HG03135 (cell line): Measurements from ENCODE around the gene ORC1.

Source experiments
- ATAC-seq: cut with Tn5 transposase; IDR thresholded peaks from one replicate; pipeline ENCODE4 v1.9.1; 2021; ENCODE audit warnings: mild to moderate bottlenecking, moderate library complexity; ENCODE audit not compliant: unreplicated experiment

Gene ORC1

GRCh38 chr1:52346653-52347052, 57.6 kb downstream of the ORC1 start:
- ATAC-seq, result no peak

- no peak for ATAC-seq
These were observed 59.0 kb downstream of the ORC1 start for GRCh38 chr1:52345252-52345651.

DNA sequence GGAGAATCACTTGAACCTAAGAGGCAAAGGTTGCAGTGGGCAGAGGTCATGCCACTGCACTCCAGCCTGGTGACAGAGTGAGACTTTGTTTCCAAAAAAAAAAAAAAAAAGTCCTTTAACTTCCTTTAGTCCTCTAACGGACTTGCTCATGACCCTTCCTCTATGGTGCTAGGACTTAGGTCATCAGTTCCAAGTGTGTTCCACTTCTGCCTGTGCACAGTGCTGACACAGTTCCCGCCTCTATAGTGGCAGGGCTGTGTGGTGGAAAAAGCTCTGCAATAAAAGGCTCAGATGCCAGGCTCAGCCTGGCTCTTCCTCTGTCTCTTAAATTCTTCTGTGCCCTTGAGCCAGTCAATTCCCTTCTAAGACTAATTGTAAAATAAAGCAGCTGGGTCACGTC, 60.2 kb downstream of the ORC1 start:
- ATAC-seq, result no peak

GRCh38 chr1:52341655-52342260, 62.5 kb downstream of the ORC1 start:
- ATAC-seq, result no peak

GRCh38 chr1:52337439-52337838, 66.8 kb downstream of the ORC1 start:
- ATAC-seq, result no peak

GRCh38 chr1:52334906-52335528, 69.2 kb downstream of the ORC1 start:
- no peak for ATAC-seq

DNA sequence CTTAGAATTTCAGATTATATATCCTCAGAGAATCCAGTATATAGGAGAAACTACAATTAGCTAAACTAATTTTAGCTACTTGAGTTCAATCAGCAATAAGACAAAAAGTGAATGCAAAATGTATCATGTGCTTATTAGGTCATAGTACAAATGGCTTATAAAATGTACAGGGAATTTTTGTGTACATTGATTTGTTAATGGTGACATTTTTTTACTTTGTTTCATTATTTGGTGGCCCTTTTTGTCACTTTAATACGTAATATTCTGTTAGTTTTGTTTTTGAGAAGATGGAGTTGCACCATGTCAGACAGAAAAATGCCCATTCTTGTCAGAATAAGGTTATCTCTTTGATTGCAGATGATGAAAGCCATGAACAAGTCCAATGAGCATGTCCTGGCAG, 71.8 kb downstream of the ORC1 start:
- no peak for ATAC-seq

DNA sequence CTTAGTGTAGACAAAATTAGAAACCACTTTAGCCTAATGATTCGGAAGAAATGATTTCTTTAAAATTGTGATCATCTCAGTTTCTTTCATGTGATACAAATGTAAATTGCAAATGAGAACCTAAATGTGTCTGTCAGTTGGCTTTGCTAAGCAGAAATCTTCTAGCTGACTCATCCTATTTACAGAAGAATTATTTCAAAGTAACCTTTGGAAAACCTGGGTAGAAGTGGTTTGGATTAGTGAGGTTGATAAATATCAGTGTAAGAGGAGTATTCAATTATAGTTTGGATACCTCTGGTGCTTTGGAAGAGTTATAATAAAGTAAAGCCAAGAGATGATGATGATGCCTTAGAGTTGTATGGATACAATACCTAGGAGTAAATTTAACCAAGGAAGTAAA, 75.6 kb downstream of the ORC1 start:
- ATAC-seq, result no peak

- no peak for ATAC-seq
These were observed 78.4 kb downstream of the ORC1 start for GRCh38 chr1:52325786-52326185.

- ATAC-seq, result no peak
These were observed 80.5 kb downstream of the ORC1 start for GRCh38 chr1:52323731-52324130.
